ENCODE measurements around the gene LRP2.
"Not testable (repeated sequence)": the region's sequence is repeated elsewhere in the genome, so short reads cannot be mapped to it uniquely, and the experiment has no call there.

The LRP2 gene

GRCh38 chr2:169301596-169302335 lies 60.6 kb downstream of the LRP2 start:
- DNase-seq (ENCODE audit: low read depth in 2 of 2) = no peak

- no peak for DNase-seq (ENCODE audit: low read depth in 2 of 2)
Measured at GRCh38 chr2:169300636-169301530, 61.5 kb downstream of the LRP2 start.

GRCh38 chr2:169298007-169298406 lies 64.3 kb downstream of the LRP2 start:
- no peak for DNase-seq (ENCODE audit: low read depth in 2 of 2)

GRCh38 chr2:169294001-169294675 lies 68.2 kb downstream of the LRP2 start:
- no peak for DNase-seq (ENCODE audit: low read depth in 2 of 2)

- DNase-seq (ENCODE audit: low read depth in 2 of 2) = no peak
Measured at GRCh38 chr2:169291517-169291916, 70.8 kb downstream of the LRP2 start.

- no peak for DNase-seq (ENCODE audit: low read depth in 2 of 2)
Measured at GRCh38 chr2:169290433-169290832, 71.9 kb downstream of the LRP2 start.

- DNase-seq (ENCODE audit: low read depth in 2 of 2) = no peak
Measured at GRCh38 chr2:169287666-169288065, 74.7 kb downstream of the LRP2 start.

GRCh38 chr2:169286624-169287231 lies 75.6 kb downstream of the LRP2 start:
- no peak for DNase-seq (ENCODE audit: low read depth in 2 of 2)

- DNase-seq (ENCODE audit: low read depth in 2 of 2) = no peak
Measured at GRCh38 chr2:169285531-169286235, 76.7 kb downstream of the LRP2 start.

- no peak for DNase-seq (ENCODE audit: low read depth in 2 of 2)
Measured at GRCh38 chr2:169280502-169280901, 81.8 kb downstream of the LRP2 start.

GRCh38 chr2:169275696-169276444 lies 86.5 kb downstream of the LRP2 start:
- DNase-seq (ENCODE audit: low read depth in 2 of 2) = no peak

GRCh38 chr2:169272010-169272409 lies 90.3 kb downstream of the LRP2 start:
- no peak for DNase-seq (ENCODE audit: low read depth in 2 of 2)

- DNase-seq (ENCODE audit: low read depth in 2 of 2) = not testable (repeated sequence)
Measured at GRCh38 chr2:169270574-169270973, 91.8 kb downstream of the LRP2 start.

GRCh38 chr2:169265591-169265990 lies 96.7 kb downstream of the LRP2 start:
- no peak for DNase-seq (ENCODE audit: low read depth in 2 of 2)

GRCh38 chr2:169260846-169261642 lies 101.3 kb downstream of the LRP2 start:
- DNase-seq (ENCODE audit: low read depth in 2 of 2) = no peak

GRCh38 chr2:169260246-169260645 lies 102.1 kb downstream of the LRP2 start:
- no peak for DNase-seq (ENCODE audit: low read depth in 2 of 2)

GRCh38 chr2:169259402-169259801 lies 102.9 kb downstream of the LRP2 start:
- DNase-seq (ENCODE audit: low read depth in 2 of 2) = no peak

- no peak for DNase-seq (ENCODE audit: low read depth in 2 of 2)
Measured at GRCh38 chr2:169258045-169258601, 104.2 kb downstream of the LRP2 start.

- no peak for DNase-seq (ENCODE audit: low read depth in 2 of 2)
Measured at GRCh38 chr2:169254774-169255173, 107.6 kb downstream of the LRP2 start.
